HEK293 (cell line): ENCODE results near the gene FSCN2.

Experiments
- CTCF ChIA-PET: fragments of 350-600 bp; formaldehyde crosslinking; extraction: SDS; loops from one replicate; lab custom pipeline; 2021; ENCODE audit warnings: antibody characterized with exemption; lab: Yijun Ruan, JAX
- POLR2A ChIA-PET: fragments of 300-600 bp; formaldehyde crosslinking; extraction: SDS; loops from one replicate; lab custom pipeline; 2020; ENCODE audit warnings: antibody characterized with exemption, inconsistent platforms; lab: Yijun Ruan, JAX
- H3K27ac ChIP-seq: fragments of 200-500 bp; sonication (Bioruptor generic); 2 replicates; pipeline ENCODE4 v1.5.1; 2014; ENCODE audit warnings: low read depth, low read length, control low read depth, inconsistent platforms; ENCODE audit errors: extremely low read depth
- H3K36me3 ChIP-seq, 2 experiments: fragments of 200-500 bp in 1 of 2; sonication (Bioruptor generic) in 1 of 2; 1 replicate in 1 of 2; 2 replicates in 1 of 2; pipeline ENCODE4 v1.5.1; 2014 to 2017; ENCODE audit warnings: inconsistent platforms in 2 of 2, low read length in 2 of 2; ENCODE audit not compliant: control insufficient read depth in 2 of 2, insufficient read depth in 1 of 2
- H3K4me1 ChIP-seq: fragments of 200-500 bp; sonication (Bioruptor generic); 2 replicates; pipeline ENCODE4 v1.5.1; 2014; ENCODE audit warnings: mild to moderate bottlenecking, low read length, inconsistent platforms; ENCODE audit not compliant: control insufficient read depth, insufficient read depth
- H3K4me3 ChIP-seq: 2 replicates; pipeline ENCODE4 v1.5.1; 2011; ENCODE audit warnings: low read depth, mild to moderate bottlenecking, control low read depth, low read length, moderate library complexity
- H3K9me3 ChIP-seq: fragments of 200-500 bp; sonication (Bioruptor generic); 2 replicates; pipeline ENCODE4 v1.5.1; 2014; ENCODE audit warnings: low read depth, low read length, inconsistent platforms; ENCODE audit not compliant: control insufficient read depth, insufficient read depth
- GFI1B ChIP-seq: fragments of 450-650 bp; formaldehyde crosslinking; IDR thresholded peaks from 2 replicates; pipeline ENCODE4 v1.5.1; 2016; ENCODE audit warnings: missing biosample characterization, missing genetic modification characterization
- HOXC10 ChIP-seq: sonication (generic); formaldehyde crosslinking; IDR thresholded peaks from 2 replicates; pipeline ENCODE4 v1.8.1; 2023; ENCODE audit warnings: mild to moderate bottlenecking, missing genetic modification reagents
- KLF7 ChIP-seq: fragments of 450-650 bp; formaldehyde crosslinking; IDR thresholded peaks from 2 replicates; pipeline ENCODE4 v1.5.1; 2016; ENCODE audit warnings: missing biosample characterization, missing genetic modification characterization, borderline replicate concordance
- MEIS1 ChIP-seq: sonication (generic); formaldehyde crosslinking; IDR thresholded peaks from 2 replicates; pipeline ENCODE4 v1.8.1; 2022; ENCODE audit warnings: missing genetic modification reagents, mild to moderate bottlenecking, borderline replicate concordance
- REPIN1 ChIP-seq: fragments of 450-650 bp; formaldehyde crosslinking; IDR thresholded peaks from 2 replicates; pipeline ENCODE4 v1.5.1; 2017; ENCODE audit warnings: missing biosample characterization, missing genetic modification characterization, low read depth
- ZBTB10 ChIP-seq: fragments of 450-650 bp; formaldehyde crosslinking; IDR thresholded peaks from 2 replicates; pipeline ENCODE4 v1.5.1; 2016; ENCODE audit warnings: missing biosample characterization, missing genetic modification characterization
- ZBTB17 ChIP-seq: fragments of 450-650 bp; formaldehyde crosslinking; IDR thresholded peaks from 2 replicates; pipeline ENCODE4 v1.5.1; 2016; ENCODE audit warnings: missing biosample characterization, missing genetic modification characterization
- ZFP37 ChIP-seq: fragments of 450-650 bp; formaldehyde crosslinking; IDR thresholded peaks from 2 replicates; pipeline ENCODE4 v1.5.1; 2016; ENCODE audit warnings: missing biosample characterization, missing genetic modification characterization
- ZIC2 ChIP-seq: fragments of 450-650 bp; formaldehyde crosslinking; IDR thresholded peaks from 2 replicates; pipeline ENCODE4 v1.5.1; 2016; ENCODE audit warnings: missing biosample characterization, missing genetic modification characterization
- ZNF18 ChIP-seq: fragments of 450-650 bp; formaldehyde crosslinking; IDR thresholded peaks from 2 replicates; pipeline ENCODE4 v1.5.1; 2016; ENCODE audit warnings: missing biosample characterization, missing genetic modification characterization
- ZNF202 ChIP-seq: fragments of 450-650 bp; formaldehyde crosslinking; IDR thresholded peaks from 2 replicates; pipeline ENCODE4 v1.5.1; 2016; ENCODE audit warnings: missing biosample characterization, missing genetic modification characterization, borderline replicate concordance
- ZNF211 ChIP-seq: fragments of 450-650 bp; formaldehyde crosslinking; IDR thresholded peaks from 2 replicates; pipeline ENCODE4 v1.5.1; 2016; ENCODE audit warnings: low read depth, missing biosample characterization, missing genetic modification characterization
- ZNF280D ChIP-seq: fragments of 450-650 bp; formaldehyde crosslinking; IDR thresholded peaks from 2 replicates; pipeline ENCODE4 v1.5.1; 2016; ENCODE audit warnings: missing biosample characterization, missing genetic modification characterization
- ZNF311 ChIP-seq: fragments of 450-650 bp; formaldehyde crosslinking; IDR thresholded peaks from 2 replicates; pipeline ENCODE4 v1.5.1; 2017; ENCODE audit warnings: missing biosample characterization, missing genetic modification characterization, borderline replicate concordance
- ZNF341 ChIP-seq: fragments of 450-650 bp; formaldehyde crosslinking; IDR thresholded peaks from 2 replicates; pipeline ENCODE4; 2016; ENCODE audit warnings: low read depth, missing biosample characterization, missing genetic modification characterization
- ZNF350 ChIP-seq: fragments of 450-650 bp; formaldehyde crosslinking; IDR thresholded peaks from 2 replicates; pipeline ENCODE4 v1.5.0; 2017; ENCODE audit warnings: missing biosample characterization, mild to moderate bottlenecking, missing genetic modification characterization
- ZNF366 ChIP-seq: fragments of 450-650 bp; formaldehyde crosslinking; conservative IDR thresholded peaks from 2 replicates; pipeline ENCODE4 v1.5.1; 2016; ENCODE audit warnings: missing biosample characterization, missing genetic modification characterization
- ZNF426 ChIP-seq: fragments of 450-650 bp; formaldehyde crosslinking; IDR thresholded peaks from 2 replicates; pipeline ENCODE4 v1.5.1; 2017; ENCODE audit warnings: missing biosample characterization, missing genetic modification characterization, mild to moderate bottlenecking, inconsistent platforms, moderate library complexity
- ZNF548 ChIP-seq: fragments of 450-650 bp; formaldehyde crosslinking; IDR thresholded peaks from 2 replicates; pipeline ENCODE4 v1.5.1; 2016; ENCODE audit warnings: missing biosample characterization, missing genetic modification characterization
- ZNF549 ChIP-seq: fragments of 450-650 bp; IDR thresholded peaks from 2 replicates; pipeline ENCODE4 v1.5.1; 2018; ENCODE audit warnings: missing biosample characterization, missing genetic modification characterization, mild to moderate bottlenecking, inconsistent platforms, moderate library complexity
- ZNF555 ChIP-seq: fragments of 450-650 bp; formaldehyde crosslinking; conservative IDR thresholded peaks from 2 replicates; pipeline ENCODE4 v1.5.1; 2017; ENCODE audit warnings: missing biosample characterization, mild to moderate bottlenecking, missing genetic modification characterization, inconsistent platforms
- ZNF585B ChIP-seq: fragments of 450-650 bp; formaldehyde crosslinking; IDR thresholded peaks from 2 replicates; pipeline ENCODE4 v1.5.1; 2016; ENCODE audit warnings: missing biosample characterization, missing genetic modification characterization
- ZNF658 ChIP-seq: fragments of 450-650 bp; formaldehyde crosslinking; IDR thresholded peaks from 2 replicates; pipeline ENCODE4; 2016; ENCODE audit warnings: missing biosample characterization, missing genetic modification characterization
- ZNF677 ChIP-seq: fragments of 450-650 bp; IDR thresholded peaks from 2 replicates; pipeline ENCODE4 v1.5.0; 2018; ENCODE audit warnings: missing biosample characterization, mild to moderate bottlenecking, missing genetic modification characterization, moderate library complexity
- ZNF76 ChIP-seq: fragments of 450-650 bp; formaldehyde crosslinking; IDR thresholded peaks from 2 replicates; pipeline ENCODE4; 2016; ENCODE audit warnings: low read depth, missing biosample characterization, missing genetic modification characterization, borderline replicate concordance
- ZNF792 ChIP-seq: fragments of 450-650 bp; formaldehyde crosslinking; IDR thresholded peaks from 2 replicates; pipeline ENCODE4 v1.5.1; 2016; ENCODE audit warnings: missing biosample characterization, missing genetic modification characterization
- ZXDB ChIP-seq: fragments of 450-650 bp; formaldehyde crosslinking; IDR thresholded peaks from 2 replicates; pipeline ENCODE4 v1.5.1; 2016; ENCODE audit warnings: missing biosample characterization, missing genetic modification characterization

Gene FSCN2

GRCh38 chr17:81582749-81583148 lies 54.6 kb downstream of the FSCN2 start:
- Histone ChIP-seq H3K4me1 (peaks cover 16% of the 10 kb centered on the region), H3K27ac (no peak overlapping the region), H3K9me3 (no peaks in the 10 kb centered on the region), H3K4me3 (no peak overlapping the region), H3K36me3 (peaks cover 43 to 93% of the 10 kb centered on the region in 2 experiments)
- POLR2A ChIA-PET, result interaction anchor here (1.0 to 2.1 kb wide), 4 partner anchors 16 to 70 kb away, joined by 4 to 11 read pairs (median 4); partner anchors contain the start of gene ACTG1
- TF ChIP-seq ZNF426 (tag by site-specific recombination) (no peak), ZNF548 (tag by site-specific recombination) (no peak), ZNF555 (tag by site-specific recombination) (no peak), ZNF76 (tag by site-specific recombination) (no peak), REPIN1 (no peak), ZNF658 (no peak), MEIS1 (CRISPR knock-in tag) (no peak), ZNF211 (tag by site-specific recombination) (no peak), ZNF311 (no peak), ZNF350 (no peak), ZBTB10 (tag by site-specific recombination) (no peak), ZNF549 (no peak), GFI1B (tag by site-specific recombination) (no peak), KLF7 (tag by site-specific recombination) (no peak), ZFP37 (tag by site-specific recombination) (no peak), ZNF792 (tag by site-specific recombination) (no peak), ZNF341 (tag by site-specific recombination) (no peak), ZBTB17 (tag by site-specific recombination) (no peak)
- CTCF ChIA-PET, result interaction anchor here (0.6 to 2.0 kb wide), 2 partner anchors 19 to 629 kb away, joined by 3 to 14 read pairs; no protein-coding TSS in a partner anchor

GRCh38 chr17:81583589-81584342 lies 55.6 kb downstream of the FSCN2 start:
- Histone ChIP-seq H3K9me3 (no peaks in the 10 kb centered on the region), H3K4me3 (no peak overlapping the region), H3K27ac (peak overlapping the region; percentile 72), H3K4me1 (peaks cover 16% of the 10 kb centered on the region), H3K36me3 (peaks cover 48 to 93% of the 10 kb centered on the region in 2 experiments)
- ChIA-PET POLR2A (interaction anchor here (1.0 to 2.1 kb wide), 5 partner anchors 14 to 75 kb away, joined by 4 to 11 read pairs (median 5); no protein-coding TSS in a partner anchor), CTCF (interaction anchor here (0.6 to 2.0 kb wide), 6 partner anchors 18 to 628 kb away, joined by 3 to 14 read pairs (median 4); partner anchors contain the start of gene FAAP100)
- TF ChIP-seq ZNF280D (tag by site-specific recombination) (no peak), ZNF585B (tag by site-specific recombination) (no peak), ZXDB (tag by site-specific recombination) (peak; percentile 96), HOXC10 (no peak), ZNF18 (peak; percentile 79), ZIC2 (tag by site-specific recombination) (peak; percentile 78), ZNF677 (tag by site-specific recombination) (no peak), ZNF366 (tag by site-specific recombination) (peak; percentile 94), ZNF202 (tag by site-specific recombination) (no peak)
